Measurements from ENCODE around the gene TCL1B. TPM values are rescaled to one million over a fixed set of nuclear protein-coding genes. Genes with fewer than 3 reads are reported as not detected.

TCL1B gene, protein sequence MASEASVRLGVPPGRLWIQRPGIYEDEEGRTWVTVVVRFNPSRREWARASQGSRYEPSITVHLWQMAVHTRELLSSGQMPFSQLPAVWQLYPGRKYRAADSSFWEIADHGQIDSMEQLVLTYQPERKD
- not detected for total RNA-seq

DNA sequence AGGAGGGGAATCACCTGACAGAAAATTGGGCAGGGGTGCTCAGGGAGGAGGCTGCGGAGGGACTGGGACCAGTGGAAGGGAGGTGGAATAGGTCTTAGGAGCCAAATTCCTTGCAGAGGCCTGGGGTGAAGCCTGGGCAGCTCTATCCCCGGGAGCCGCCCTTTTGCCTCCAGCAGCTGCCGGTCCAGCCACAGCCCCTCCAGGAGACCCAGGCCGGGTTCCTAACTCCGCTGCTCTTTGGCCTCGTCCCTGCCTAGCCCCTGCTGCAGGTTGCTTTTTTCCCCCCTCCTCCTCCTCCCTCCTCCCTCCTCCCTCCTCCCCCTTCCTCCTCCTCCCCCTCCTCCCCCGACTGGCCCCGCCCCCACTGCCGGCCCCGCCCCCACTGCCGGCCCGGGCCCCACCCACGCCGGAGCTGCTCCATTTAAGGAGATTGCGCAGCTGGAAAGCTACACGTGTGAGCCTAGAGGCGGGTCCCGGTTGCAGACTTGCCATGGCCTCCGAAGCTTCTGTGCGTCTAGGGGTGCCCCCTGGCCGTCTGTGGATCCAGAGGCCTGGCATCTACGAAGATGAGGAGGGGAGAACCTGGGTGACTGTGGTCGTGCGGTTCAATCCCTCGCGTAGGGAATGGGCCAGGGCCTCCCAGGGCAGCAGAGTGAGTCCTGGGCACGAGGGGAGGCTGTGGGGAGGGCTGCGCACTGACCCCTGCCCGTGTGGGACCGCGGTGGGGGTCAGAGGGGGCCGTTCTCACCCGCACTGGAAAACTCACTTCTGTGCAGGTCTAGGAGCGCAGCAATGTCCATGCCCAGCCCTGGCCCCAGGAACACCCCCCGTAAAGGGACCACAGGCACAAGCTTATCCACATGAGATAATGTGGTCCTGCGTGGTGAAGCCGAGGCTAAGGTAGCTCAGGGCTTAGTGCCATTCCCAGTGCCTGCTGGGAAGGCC, at the start of gene TCL1B:
TCL1B (plus strand) TSS at position 449 of the 945 bp plus-strand sequence; CDS start at position 491, 42 bp downstream.

DNA sequence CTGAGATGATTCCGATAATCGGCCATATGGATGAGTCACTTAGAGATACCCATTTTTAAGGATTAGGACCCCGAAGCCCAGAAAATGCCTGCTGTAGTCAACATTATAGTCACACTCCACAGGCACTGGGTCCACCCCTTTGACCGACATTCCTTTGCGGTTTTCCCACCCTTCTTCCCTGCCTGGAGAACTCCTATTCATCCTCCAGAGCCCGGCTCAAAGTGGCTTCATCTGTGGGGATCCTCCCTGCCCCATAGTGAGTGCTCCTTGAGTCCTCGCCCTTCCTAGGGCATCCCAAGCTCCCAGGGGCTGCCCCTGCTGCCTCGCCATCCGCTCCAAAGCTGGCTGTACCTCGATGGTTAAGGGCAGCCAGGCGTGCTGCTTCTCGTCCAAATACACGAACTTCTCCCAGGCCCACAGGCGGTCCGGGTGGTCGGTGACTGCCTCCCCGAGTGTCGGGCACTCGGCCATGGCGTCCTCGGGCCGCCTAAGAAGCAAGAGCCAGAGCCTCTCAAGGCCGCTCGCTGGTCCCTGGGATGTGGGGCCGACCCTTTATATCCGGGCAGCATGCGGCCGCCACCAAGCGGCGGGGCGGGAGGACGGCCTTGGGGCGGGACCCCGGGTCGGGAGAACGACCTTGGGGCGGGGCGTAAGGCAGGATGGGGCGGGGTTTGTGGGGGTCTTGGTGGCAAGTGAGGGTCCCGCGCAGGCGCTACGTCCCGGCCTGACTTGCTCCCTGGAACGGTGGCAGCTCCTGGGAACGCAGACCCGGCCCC, 27.6 kb downstream of the TCL1B start, which contains the start of gene TCL1A:
TCL1A (minus strand) TSS at position 530 of the 776 bp plus-strand sequence; CDS start at position 471, 59 bp downstream.

Other genes with a start within 250 kb of the TCL1B start
- 10.5 TPM for gene SYNE3, start 169.8 kb upstream of the TCL1B start, total RNA-seq
- 30.5 TPM for gene GLRX5, start 151.4 kb upstream of the TCL1B start, total RNA-seq
- gene TCL1A, start 27.7 kb downstream of the TCL1B start, total RNA-seq: not detected
- gene TUNAR, start 190.4 kb downstream of the TCL1B start, total RNA-seq: 6.1 TPM

Measured in camera-type eye (tissue), 1 donor.